Measurements from ENCODE around the gene BNIPL.

The BNIPL gene

DNA sequence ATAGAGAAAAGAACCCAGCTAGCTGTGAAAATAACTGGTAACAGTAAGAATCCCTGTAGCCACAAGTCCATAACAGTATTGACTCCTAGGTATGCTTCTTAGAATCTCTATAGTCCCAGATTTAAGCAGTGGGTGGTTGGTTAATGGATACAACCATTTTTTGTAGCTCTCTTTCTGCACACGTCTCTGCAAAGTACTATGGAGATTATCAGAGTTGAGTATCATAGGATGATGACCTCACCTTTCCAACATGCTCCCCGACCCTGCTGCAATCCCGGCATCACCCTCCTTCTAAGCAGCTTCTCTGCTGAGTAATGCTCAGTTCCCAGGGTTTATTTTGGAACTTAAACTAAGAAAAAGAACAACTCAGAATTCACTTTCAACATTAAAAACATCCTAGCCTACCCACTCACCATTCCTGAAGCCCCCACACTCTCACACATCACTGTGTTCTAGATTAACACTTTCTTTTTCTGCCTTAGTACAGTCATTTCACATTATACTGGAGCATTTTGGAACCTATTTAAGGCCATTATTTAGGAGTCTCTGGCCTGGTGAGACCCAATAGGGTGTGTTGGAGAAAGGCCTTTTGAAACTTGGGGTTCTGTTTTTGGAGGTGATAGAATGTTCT, 26.5 kb downstream of the BNIPL start:
- Histone ChIP-seq H3K27ac (ENCODE audit: low read depth, low read length) (no peak overlapping the region), H3K36me3 (ENCODE audit: control insufficient read depth in 5 of 5, insufficient read depth in 5 of 5, low read length in 5 of 5) (no peaks in the 10 kb centered on the region), H3K27me3 (ENCODE audit: control insufficient read depth in 5 of 5, insufficient read depth in 4 of 5, low read length in 5 of 5) (no peaks in the 10 kb centered on the region), H3K9me3 (ENCODE audit: control insufficient read depth in 5 of 5, low read length in 5 of 5) (no peaks in the 10 kb centered on the region), H3K4me1 (ENCODE audit: control insufficient read depth in 5 of 5, insufficient read depth in 5 of 5, low read length in 5 of 5) (peaks cover 3 to 27% (median 22%) of the 10 kb centered on the region in 5 donors), H3K4me3 (ENCODE audit: low read depth in 1 of 5, low read length in 5 of 5) (no peak overlapping the region), H3K9ac (ENCODE audit: low read length in 5 of 5) (no peak overlapping the region)

DNA sequence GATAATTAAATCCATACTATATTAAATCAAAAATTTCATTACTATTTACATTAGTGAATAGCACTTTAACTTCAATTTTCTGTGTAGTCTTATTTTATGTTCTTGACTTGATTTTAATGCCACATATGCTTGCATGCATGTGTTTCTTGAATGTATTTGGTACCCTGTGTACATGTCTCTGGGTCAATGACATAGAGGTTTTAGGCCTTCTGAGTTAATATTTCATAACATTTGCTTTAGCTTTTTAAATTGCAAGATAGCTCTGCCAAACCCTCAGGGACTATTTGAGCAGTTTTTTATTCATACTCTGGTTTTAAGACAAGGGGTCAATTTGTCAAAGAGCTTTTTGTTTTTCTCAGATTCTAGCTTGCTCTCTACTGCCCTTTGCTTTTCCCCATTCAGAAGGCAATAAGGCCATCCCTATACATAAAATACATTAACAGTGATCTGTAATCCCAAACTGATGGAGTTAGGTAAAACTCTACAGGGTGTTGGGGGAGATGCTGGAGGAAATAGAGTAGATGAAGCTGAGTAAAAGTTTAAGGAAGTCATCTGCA, 28.8 kb downstream of the BNIPL start:
- H3K27ac ChIP-seq (ENCODE audit: low read depth, low read length): no peak overlapping the region
- no peaks in the 10 kb centered on the region for H3K36me3 ChIP-seq (ENCODE audit: control insufficient read depth in 5 of 5, insufficient read depth in 5 of 5, low read length in 5 of 5)
- H3K4me3 ChIP-seq (ENCODE audit: low read depth in 1 of 5, low read length in 5 of 5): no peak overlapping the region
- H3K27me3 ChIP-seq (ENCODE audit: control insufficient read depth in 5 of 5, insufficient read depth in 4 of 5, low read length in 5 of 5): no peaks in the 10 kb centered on the region
- H3K4me1 ChIP-seq (ENCODE audit: control insufficient read depth in 5 of 5, insufficient read depth in 5 of 5, low read length in 5 of 5): peaks cover 0 to 11% (median 6%) of the 10 kb centered on the region in 5 donors
- H3K9ac ChIP-seq (ENCODE audit: low read length in 5 of 5): no peak overlapping the region
- H3K9me3 ChIP-seq (ENCODE audit: control insufficient read depth in 5 of 5, low read length in 5 of 5): no peaks in the 10 kb centered on the region

DNA sequence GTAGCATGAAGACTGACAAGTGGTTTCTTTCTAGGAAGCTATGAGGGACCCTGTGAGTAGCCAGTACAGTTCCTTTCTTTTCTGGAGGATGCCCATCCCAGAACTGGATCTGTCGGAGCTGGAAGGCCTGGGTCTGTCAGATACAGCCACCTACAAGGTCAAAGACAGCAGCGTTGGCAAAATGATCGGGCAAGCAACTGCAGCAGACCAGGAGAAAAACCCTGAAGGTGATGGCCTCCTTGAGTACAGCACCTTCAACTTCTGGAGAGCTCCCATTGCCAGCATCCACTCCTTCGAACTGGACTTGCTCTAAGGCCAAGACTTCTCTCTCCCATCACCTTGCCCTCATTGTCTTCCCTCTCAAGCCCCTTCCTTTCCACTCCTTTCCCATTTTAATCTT, 30.8 kb downstream of the BNIPL start:
- Histone ChIP-seq H3K36me3 (ENCODE audit: control insufficient read depth in 5 of 5, insufficient read depth in 5 of 5, low read length in 5 of 5) (no peaks in the 10 kb centered on the region), H3K4me1 (ENCODE audit: control insufficient read depth in 5 of 5, insufficient read depth in 5 of 5, low read length in 5 of 5) (peaks cover 2 to 16% (median 9%) of the 10 kb centered on the region in 5 donors), H3K4me3 (ENCODE audit: low read depth in 1 of 5, low read length in 5 of 5) (no peak overlapping the region), H3K27me3 (ENCODE audit: control insufficient read depth in 5 of 5, insufficient read depth in 4 of 5, low read length in 5 of 5) (no peaks in the 10 kb centered on the region), H3K9me3 (ENCODE audit: control insufficient read depth in 5 of 5, low read length in 5 of 5) (no peaks in the 10 kb centered on the region), H3K27ac (ENCODE audit: low read depth, low read length) (no peak overlapping the region), H3K9ac (ENCODE audit: low read length in 5 of 5) (no peak overlapping the region)

DNA sequence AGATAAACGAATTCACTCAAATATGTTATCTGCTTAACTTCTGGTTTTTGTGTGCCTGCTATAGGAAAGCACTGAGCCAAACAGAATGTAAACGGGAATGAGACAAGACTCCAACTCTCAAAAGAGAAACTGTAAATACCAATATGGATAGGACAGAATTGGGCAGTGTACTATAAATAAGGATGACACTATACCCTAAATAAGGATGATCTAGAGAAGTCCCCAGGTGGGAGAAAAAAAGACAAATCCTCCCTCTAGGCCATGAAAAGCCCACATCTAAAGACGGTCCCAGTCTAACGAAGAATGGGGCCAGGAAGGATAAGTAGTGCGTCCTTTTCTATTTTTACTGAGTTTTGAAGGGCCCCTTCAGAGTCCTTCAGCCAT, 32.7 kb downstream of the BNIPL start:
- peaks cover 2 to 16% (median 9%) of the 10 kb centered on the region in 5 donors for H3K4me1 ChIP-seq (ENCODE audit: control insufficient read depth in 5 of 5, insufficient read depth in 5 of 5, low read length in 5 of 5)
- no peaks in the 10 kb centered on the region for H3K9me3 ChIP-seq (ENCODE audit: control insufficient read depth in 5 of 5, low read length in 5 of 5)
- no peaks in the 10 kb centered on the region for H3K27me3 ChIP-seq (ENCODE audit: control insufficient read depth in 5 of 5, insufficient read depth in 4 of 5, low read length in 5 of 5)
- no peak overlapping the region for H3K9ac ChIP-seq (ENCODE audit: low read length in 5 of 5)
- no peaks in the 10 kb centered on the region for H3K36me3 ChIP-seq (ENCODE audit: control insufficient read depth in 5 of 5, insufficient read depth in 5 of 5, low read length in 5 of 5)
- H3K4me3 ChIP-seq (ENCODE audit: low read depth in 1 of 5, low read length in 5 of 5): no peak overlapping the region
- H3K27ac ChIP-seq (ENCODE audit: low read depth, low read length): peak overlapping the region; percentile 38

DNA sequence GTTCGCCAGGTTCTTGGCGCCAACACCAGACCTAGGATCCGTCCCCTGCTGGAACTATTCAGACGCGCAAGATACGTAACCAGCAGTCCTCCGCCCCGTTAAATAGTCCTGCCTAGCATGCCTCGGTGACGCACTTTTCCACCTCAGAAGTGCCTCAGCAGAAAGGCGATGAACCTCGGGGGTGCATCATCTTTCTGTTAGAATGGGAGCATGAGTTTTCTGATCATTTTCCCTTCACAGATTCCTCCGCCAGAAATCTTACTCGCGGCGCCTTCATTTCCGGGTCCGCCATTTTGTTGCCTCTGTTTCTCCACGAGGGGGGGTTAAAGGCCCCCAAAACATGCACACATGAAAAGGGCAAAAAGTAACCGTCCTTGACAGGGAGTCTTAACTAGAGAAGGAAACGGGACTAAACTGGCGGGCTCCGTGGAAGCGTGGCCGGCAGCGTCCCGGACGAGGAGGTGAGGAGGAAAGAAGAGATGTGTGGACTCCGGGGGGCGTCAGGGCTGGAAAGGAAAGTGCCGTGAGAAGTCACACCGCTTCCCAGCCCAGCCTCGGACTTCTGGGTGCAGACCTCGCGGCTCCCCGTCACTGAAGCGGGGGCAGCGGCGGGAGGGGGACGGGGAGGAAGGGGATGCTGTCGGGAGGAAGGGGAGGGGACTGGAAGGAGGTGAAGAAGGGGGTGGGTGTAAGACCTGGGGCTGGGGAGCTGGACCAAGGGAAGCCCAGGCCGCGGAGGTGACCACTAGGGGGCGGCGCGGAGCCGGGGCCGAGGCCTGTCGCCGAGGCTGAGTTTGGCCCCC, 34.3 kb downstream of the BNIPL start, which contains the start of gene GABPB2:
GABPB2 (plus strand) TSS at position 288 of the 803 bp plus-strand sequence. CDS start 17,429 bp downstream, outside the sequence.
- H3K36me3 ChIP-seq (ENCODE audit: control insufficient read depth in 5 of 5, insufficient read depth in 5 of 5, low read length in 5 of 5): peaks cover 0 to 5% (median 0%) of the 10 kb centered on the region in 5 donors
- peak within 1 kb of the TSS; percentile 99 for H3K27ac ChIP-seq (ENCODE audit: low read depth, low read length)
- H3K4me3 ChIP-seq (ENCODE audit: low read depth in 1 of 5, low read length in 5 of 5): peak within 1 kb of the TSS; percentile 75 to 99 (median 95)
- H3K9me3 ChIP-seq (ENCODE audit: control insufficient read depth in 5 of 5, low read length in 5 of 5): no peaks in the 10 kb centered on the region
- no peaks in the 10 kb centered on the region for H3K27me3 ChIP-seq (ENCODE audit: control insufficient read depth in 5 of 5, insufficient read depth in 4 of 5, low read length in 5 of 5)
- peaks cover 2 to 16% (median 9%) of the 10 kb centered on the region in 5 donors for H3K4me1 ChIP-seq (ENCODE audit: control insufficient read depth in 5 of 5, insufficient read depth in 5 of 5, low read length in 5 of 5)
- peak within 1 kb of the TSS; percentile 72 to 95 (median 87) for H3K9ac ChIP-seq (ENCODE audit: low read length in 5 of 5)

DNA sequence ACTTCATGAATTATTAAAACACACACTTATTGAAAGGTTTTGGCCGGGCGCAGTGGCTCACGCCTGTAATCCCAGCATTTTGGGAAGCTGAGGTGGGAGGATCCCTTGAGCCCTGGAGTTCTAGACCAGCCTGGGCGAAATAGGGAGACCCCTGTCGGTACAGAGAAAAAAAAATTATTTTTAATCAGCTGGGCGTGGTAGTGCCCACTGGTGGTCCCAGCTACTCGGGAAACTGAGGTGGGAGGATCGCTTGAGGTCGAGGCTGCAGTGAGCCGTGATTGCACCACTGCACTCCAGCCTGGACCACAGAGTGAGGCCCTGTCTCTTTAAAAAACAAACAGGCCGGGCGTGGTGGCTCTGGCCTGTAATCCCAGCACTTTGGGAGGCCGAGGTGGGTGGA, 35.8 kb downstream of the BNIPL start:
- peaks cover 0 to 7% (median 0%) of the 10 kb centered on the region in 5 donors for H3K36me3 ChIP-seq (ENCODE audit: control insufficient read depth in 5 of 5, insufficient read depth in 5 of 5, low read length in 5 of 5)
- H3K4me3 ChIP-seq (ENCODE audit: low read depth in 1 of 5, low read length in 5 of 5): no peak overlapping the region
- no peak overlapping the region for H3K27ac ChIP-seq (ENCODE audit: low read depth, low read length)
- no peak overlapping the region for H3K9ac ChIP-seq (ENCODE audit: low read length in 5 of 5)
- no peaks in the 10 kb centered on the region for H3K9me3 ChIP-seq (ENCODE audit: control insufficient read depth in 5 of 5, low read length in 5 of 5)
- no peaks in the 10 kb centered on the region for H3K27me3 ChIP-seq (ENCODE audit: control insufficient read depth in 5 of 5, insufficient read depth in 4 of 5, low read length in 5 of 5)
- H3K4me1 ChIP-seq (ENCODE audit: control insufficient read depth in 5 of 5, insufficient read depth in 5 of 5, low read length in 5 of 5): peaks cover 2 to 16% (median 9%) of the 10 kb centered on the region in 5 donors

DNA sequence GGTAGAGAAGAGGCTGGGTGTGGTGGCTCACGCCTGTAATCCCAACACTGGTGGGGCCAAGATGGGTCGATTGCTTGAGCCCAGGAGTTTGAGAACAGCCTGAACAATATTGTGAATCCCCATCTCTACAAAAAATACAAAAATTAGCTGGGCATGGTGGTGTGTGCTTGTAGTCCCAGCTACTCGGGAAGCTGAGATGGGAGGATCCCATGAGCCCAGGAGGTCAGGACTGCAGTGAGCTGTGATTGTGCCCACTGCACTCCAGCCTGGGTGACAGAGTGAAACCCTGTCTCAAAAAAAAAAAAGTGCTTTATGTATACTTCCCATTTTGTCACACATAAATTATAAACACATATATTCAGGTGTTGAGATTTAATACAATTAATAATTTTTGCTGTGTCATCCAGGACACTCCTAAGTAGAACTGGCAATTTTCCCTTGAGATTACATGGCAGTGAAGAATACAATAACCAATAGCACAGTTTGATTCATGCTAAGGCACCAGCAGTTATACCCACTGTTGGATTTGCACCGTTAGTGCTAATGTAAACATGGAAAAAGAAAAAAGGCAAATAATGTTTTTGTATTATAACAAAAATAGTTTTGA, 49.7 kb downstream of the BNIPL start:
- no peak overlapping the region for H3K4me3 ChIP-seq (ENCODE audit: low read depth in 1 of 5, low read length in 5 of 5)
- peaks cover 0 to 6% (median 4%) of the 10 kb centered on the region in 5 donors for H3K36me3 ChIP-seq (ENCODE audit: control insufficient read depth in 5 of 5, insufficient read depth in 5 of 5, low read length in 5 of 5)
- H3K9ac ChIP-seq (ENCODE audit: low read length in 5 of 5): no peak overlapping the region
- H3K27ac ChIP-seq (ENCODE audit: low read depth, low read length): no peak overlapping the region
- H3K4me1 ChIP-seq (ENCODE audit: control insufficient read depth in 5 of 5, insufficient read depth in 5 of 5, low read length in 5 of 5): peaks cover 0 to 2% (median 0%) of the 10 kb centered on the region in 5 donors
- no peaks in the 10 kb centered on the region for H3K27me3 ChIP-seq (ENCODE audit: control insufficient read depth in 5 of 5, insufficient read depth in 4 of 5, low read length in 5 of 5)
- H3K9me3 ChIP-seq (ENCODE audit: control insufficient read depth in 5 of 5, low read length in 5 of 5): no peaks in the 10 kb centered on the region
